GM21526 (cell line): ENCODE measurements around the gene SPOCD1.

Experiments
- ATAC-seq: cut with Tn5 transposase; IDR thresholded peaks from one replicate; pipeline ENCODE4 v1.9.1; 2021; ENCODE audit warnings: moderate library complexity; ENCODE audit not compliant: unreplicated experiment, low FRiP score

The SPOCD1 gene

DNA sequence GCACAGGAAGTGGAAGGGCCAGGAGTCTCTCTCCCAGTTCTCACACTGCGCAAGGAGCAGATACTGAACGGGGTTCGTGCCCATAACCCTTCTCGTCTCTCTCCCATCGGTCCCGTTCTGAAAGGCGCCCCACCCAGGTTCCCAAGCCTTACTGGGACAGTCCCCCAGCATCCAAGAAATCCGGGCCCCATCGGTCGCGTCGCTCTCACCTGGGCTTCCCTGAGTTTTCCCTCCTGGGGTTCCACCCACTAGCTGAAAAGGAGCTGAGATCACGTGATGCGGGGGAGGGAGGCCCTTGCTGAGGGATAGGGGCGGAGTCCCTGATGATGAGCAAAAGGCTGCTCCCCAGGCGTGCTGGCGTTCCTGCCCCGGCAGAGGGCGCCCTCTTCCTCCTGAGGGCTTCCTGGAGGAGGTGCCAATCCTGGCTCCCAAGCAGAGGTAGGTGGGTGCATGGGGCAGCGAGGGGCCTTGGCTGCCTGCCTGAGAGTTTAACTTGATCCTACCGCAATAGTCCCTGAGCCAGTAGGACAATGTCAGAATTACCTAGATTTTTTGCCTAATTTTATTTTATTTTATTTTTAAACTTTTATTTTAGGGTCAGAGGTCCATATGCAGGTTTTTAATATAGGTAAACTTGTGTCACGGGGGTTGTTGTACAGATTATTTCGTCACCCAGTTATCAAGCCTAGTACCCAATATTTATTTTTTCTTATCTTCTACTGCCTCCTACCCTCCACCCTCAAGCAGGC lies at the start of gene SPOCD1:
Gene SPOCD1, minus strand, starts transcription at position 271 of the 749 bp plus-strand sequence. CDS start 689 bp downstream, outside the sequence.
- no peak for ATAC-seq

DNA sequence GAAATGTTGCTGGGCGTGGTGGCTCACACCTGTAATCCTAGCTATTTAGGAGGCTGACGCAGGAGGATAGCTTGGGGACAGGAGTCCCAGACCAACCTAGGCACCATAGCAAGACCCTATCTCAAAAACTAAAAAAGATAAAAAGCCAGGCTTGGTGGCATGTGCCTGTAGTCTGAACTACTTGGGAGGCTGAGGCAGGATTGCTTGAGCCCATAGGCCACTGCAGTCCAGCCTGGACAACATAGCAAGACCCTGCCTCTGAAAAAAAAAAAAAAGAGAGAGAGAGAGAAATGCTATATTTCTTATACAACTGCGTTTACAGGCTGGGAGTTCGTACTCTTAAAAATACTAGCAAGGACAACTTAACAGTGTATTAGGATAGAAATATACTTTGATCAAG lies 46.2 kb upstream of the SPOCD1 start:
- no peak for ATAC-seq

- no peak for ATAC-seq
Observed at GRCh38 chr1:31861346-31861745, 45.5 kb upstream of the SPOCD1 start.

- ATAC-seq, result no peak
Observed at GRCh38 chr1:31860581-31860980, 44.8 kb upstream of the SPOCD1 start.

DNA sequence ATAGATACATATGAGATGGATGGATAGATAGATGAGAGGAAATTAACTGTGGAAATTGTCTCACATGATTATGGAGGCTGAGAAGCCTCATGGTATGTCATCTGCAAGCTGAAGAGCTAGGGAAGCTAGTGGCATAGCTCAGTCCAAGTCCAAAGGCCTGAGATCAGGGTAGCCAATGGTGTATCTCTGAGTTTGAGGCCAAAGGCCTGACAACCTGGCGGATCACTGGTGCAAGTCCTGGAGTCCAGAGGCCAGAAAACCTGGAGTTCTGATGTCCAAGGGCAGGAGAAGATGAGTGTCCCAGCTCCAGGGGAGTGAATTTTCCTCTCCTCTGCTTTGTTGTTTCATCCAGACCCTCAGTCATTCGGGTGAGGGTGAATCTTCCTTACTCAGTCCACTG lies 43.9 kb upstream of the SPOCD1 start:
- no peak for ATAC-seq

DNA sequence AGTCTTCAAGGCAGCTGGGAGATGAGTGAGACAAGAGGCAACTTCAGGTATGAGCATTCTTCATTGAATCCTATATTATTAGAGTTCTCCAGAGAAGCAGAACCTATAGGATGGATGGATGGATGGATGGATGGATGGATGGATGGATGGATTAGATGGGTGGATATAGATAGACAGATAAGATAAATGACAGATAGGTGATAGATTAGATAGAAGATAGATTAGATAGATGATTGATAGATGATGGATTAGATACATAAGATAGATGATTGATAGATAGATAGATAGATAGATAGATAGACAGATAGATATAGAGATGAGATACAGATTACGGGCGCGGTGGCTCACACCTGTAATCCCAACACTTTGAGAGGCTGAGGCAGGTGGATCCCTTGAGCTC lies 43.2 kb upstream of the SPOCD1 start:
- no peak for ATAC-seq

- no peak for ATAC-seq
Observed at GRCh38 chr1:31857863-31858262, 42.0 kb upstream of the SPOCD1 start.

- no peak for ATAC-seq
Observed at GRCh38 chr1:31856140-31856539, 40.3 kb upstream of the SPOCD1 start.

DNA sequence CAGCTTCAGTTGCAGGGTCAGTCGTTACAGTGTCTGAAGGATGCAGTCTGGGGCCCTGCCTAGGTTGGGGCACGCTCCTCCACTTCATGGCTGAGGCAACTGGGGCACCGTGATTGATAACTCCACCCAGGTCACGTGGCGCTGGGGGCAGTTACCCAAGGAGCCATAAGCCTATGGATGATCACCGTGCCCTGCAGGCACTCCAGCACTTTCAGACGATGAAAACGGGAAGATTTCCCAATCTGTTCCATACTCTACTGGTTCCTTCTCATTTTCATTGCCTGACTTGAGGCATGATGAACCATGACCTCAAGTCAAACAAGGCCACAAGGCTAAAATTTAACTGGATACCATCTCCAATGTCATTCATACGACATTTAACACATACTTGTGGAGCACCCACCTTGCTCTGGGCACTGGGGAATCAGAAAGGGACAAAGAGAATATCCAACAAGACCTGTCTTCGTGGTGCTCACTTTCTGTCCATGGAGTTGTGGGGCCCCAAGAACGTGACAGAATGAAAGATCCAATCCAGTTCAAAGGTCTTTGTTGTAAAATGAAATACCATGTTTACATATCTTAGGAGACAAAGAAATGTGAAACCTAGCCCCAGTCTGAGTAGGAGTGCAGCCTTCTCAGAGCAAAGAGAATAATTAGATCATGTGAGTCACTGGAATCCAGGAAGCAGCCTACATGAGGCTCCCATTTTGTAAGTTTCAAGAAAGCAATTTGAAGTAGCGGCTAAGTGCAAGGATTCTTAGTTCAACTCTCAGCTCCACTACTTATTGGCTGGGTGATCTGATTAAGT lies 39.4 kb upstream of the SPOCD1 start:
- ATAC-seq, result no peak

GRCh38 chr1:31849653-31850052 lies 33.8 kb upstream of the SPOCD1 start:
- ATAC-seq, result no peak

DNA sequence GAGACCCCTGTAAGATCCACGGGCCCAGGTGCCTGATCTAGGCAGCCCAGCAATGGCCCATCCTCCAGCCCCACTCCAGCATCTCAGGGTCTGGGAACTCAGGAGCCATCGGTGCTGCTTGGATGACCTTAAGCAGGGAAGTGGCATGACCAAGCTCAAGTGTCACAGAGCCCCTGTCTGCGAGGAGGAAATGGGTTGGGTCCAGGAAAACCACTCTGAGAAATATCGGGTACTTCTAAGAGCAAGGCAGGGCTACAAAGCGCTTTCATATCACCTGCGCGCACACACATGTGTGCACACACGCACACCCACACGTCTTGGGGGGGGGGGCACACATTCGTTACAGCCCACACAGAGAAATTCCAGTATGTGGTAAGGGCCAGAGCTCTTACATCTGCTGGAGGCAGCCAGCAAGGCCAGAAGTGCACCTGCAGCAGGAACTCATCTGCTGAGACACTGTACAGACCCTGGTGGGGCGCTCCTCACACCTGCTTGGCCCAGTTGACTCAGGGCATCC lies 32.6 kb upstream of the SPOCD1 start:
- ATAC-seq, result no peak

- no peak for ATAC-seq
Observed at GRCh38 chr1:31846484-31846883, 30.7 kb upstream of the SPOCD1 start.

DNA sequence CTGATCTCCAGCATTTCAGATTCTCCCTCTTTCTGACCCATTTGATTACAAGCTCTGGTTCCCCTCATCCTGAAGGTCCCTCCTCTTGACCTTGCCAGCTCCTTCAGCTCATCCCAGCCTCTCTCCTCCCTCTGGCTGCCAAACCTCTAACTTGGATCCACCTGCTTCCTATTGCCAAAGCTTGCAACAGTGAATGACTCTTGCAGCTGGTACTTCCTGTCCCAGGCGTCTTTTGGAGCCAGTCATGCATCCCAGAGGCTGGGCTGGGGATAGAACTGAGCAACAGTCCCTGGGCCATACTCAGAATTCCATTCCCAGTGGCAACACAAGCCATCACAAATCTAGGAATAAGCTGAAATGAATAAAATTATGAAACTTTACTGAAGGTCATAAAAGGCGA lies 27.7 kb upstream of the SPOCD1 start:
- no peak for ATAC-seq

DNA sequence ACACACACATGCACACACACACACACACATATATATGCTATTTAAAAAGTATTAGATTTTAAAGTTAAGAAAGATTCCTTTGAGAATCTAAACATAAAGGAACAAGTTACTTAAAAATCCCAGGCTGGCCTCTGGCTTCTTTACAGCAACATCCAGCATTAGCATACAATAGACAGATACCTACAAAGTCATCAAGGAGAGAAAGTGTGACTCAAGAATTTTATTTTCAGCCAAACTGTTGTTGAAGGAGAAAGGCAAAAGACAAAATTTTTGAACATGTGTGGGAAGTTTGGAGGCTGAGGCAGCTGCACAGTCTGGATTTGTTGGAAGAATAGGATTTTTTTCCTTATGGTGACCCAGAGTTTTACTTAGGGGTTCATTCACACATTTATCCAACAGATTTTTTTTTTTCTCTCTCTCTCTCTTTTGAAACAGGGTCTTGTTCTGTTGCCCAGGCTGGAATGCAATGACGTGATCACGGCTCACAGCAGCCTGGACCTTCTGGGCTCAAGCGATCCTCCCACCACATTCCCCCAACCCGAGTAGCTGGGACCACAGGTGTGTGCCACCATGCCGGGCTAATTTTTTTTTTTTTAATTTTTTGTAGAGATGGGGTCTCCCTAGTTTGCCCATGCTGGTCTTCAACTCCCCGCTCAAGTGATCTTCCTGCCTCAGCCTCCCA lies 24.0 kb upstream of the SPOCD1 start:
- ATAC-seq, result no peak

DNA sequence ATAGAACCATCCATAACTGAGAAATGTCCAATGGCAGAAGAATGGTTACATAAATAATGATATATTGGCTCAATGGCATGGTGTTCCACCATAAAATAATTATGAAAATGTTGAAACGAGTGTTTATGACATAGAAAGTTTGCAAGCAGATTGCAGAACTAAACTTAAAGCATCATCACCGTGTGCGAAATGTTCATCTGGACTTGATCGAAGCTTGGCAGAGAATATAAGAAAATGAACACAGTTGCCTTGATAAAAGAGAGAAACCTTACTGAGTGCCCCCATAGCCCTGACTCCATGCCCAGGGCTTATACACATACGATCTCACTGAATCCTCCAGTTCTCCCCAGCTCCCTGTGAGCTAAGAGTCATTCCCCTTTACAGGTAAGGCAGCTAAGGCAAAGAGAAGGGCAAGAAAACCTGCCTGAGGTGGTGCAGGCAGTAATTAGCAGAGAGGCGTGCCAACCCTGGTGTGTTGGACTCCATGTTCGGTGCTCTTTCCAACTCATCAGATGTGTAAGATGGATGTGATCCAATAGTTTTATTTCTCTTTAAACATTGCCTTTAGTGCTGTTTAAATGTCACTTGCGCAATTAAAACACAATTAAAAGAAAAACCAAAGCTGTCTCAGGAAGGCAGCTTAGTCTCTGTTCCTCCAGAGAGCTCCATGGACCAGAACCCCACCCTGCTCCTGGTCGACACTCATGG lies 21.8 kb upstream of the SPOCD1 start:
- ATAC-seq, result no peak

DNA sequence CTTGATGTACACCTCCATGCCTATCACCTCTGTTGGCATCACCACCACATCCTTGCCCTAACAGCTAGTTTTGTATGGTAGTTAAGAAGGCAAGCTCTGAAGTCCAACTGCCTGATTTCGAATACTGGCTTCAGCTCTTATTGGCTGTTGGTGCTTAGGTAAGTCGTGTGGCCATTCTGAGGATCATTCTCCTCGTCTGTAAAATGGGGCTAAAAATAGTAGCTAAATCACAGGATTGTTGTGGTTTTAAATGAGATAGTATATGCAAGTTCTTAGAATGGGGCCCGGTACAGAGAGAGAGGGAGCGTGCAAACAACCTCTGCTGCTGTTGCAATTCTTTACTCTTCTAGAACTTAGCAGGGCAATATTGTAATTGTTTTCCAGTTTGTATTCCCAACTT lies 20.8 kb upstream of the SPOCD1 start:
- ATAC-seq, result no peak

DNA sequence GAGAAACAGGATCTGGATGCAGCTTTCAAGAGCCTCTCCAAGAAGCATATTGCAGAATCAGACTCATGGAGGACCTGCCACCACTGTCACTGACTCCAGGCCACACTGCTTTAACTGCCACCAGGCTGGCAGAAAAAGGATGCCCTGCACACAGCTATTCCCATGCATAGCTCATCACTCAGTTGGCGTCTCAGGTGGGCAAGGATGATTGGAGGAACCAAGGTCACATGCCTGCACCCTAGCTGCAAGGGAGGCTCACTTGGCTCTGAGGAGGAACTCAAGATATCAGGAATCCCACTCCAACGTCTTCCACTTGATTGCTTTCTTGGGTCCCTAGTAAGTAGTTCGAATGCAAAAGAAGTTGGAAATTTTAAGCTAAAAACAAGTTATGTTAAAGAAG lies 19.6 kb upstream of the SPOCD1 start:
- ATAC-seq, result no peak

DNA sequence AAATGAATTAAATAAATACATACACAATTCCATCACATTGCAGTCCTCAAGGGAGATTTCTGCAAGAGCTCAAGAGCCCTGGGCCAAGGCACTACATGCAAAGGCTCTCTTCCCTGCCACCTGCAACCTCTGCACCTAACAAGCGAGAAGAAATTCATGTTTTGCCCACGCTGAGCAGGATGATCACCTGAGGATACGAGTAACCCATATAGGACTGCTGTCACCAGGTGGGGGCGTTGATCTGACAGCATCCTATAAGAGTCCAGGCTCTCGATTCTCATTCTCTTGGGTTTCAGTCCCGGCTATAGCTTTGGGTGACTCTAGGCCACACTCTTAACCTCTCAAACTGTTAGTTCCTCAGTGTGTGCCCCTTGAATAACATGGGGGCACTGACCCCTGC lies 18.7 kb upstream of the SPOCD1 start:
- ATAC-seq, result no peak

DNA sequence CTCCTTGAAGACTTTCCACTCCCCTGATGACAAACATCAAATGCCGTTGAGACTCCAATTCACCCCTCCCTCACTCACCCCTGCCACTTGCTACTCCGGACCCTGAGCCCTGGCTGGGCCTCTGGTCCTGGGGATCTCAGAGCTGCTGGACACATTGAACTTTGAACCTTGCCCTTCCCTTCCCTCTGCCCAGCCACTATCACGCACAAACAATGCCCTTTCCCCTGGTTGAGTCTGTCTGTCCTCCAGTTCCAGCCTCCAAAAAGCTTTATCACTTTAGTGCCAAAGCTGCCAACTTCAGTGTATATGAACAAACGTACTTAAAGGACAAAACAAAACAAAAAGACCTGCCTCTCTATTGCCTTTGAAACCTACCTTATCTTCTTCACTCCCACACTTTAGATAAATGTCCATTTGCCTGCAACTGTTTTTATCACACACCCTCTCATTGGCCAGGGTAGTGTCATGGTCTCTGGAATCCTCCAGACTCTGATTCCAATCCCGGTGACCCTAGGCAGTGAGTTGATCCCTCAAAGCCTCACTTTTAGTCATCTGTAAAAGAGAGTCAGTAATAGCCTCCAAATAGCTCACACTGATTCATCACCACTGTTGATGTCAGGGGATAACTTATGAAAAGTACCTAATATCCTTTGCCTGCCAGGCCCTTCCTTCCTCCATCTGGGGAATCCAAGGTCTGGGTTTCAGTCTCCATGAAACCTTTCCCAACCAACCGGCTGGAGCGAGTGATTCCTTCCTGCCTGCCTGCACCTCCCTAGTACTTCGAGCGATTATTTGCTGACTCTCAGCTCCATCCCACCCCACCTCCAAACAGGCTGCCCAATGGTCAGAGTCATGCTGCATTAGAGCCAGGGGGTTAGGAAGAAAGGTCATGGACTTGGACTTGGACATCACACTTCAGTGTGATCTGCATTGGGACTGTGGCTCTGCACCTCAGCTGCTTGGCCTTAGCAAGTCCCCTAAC lies 15.9 kb upstream of the SPOCD1 start:
- ATAC-seq, result no peak
